Measurements from ENCODE around the gene CPNE6. TPM values are rescaled to one million over a fixed set of nuclear protein-coding genes. Genes with fewer than 3 reads are reported as not detected.

CPNE6 gene
- total and polyA plus RNA-seq, 2 of the 13 experiments (the other 11 are each of a cell fraction or from before 2014, with no cell fraction given), result not detected

GRCh38 chr14:24060984-24061913 is 10.1 kb upstream of the CPNE6 start (continued):
- TF ChIP-seq ZSCAN29 (CRISPR knock-in tag; conservative IDR thresholded peaks at IDR 0.05), result 0 out of 2 replicates have a peak, but pooled peaks have one; percentile 10
- 0 out of 2 replicates have a peak, but pooled peaks have one; percentile 29 for TF ChIP-seq GLI4 (CRISPR knock-in tag; IDR thresholded peaks at IDR 0.05; ENCODE audit: borderline replicate concordance)
- peak; percentile 14; the same call in 1 of the 2 replicates for TF ChIP-seq IRF9 (CRISPR knock-in tag; IDR thresholded peaks at IDR 0.05; ENCODE audit: borderline replicate concordance)
- no peak for TF ChIP-seq ZNF33B (CRISPR knock-in tag; IDR thresholded peaks at IDR 0.05)
- TF ChIP-seq NR2F1 (CRISPR knock-in tag; IDR thresholded peaks at IDR 0.05), result peak in 1 of 2 experiments; percentile 78; a peak in 2 of 4 replicates
- peak; percentile 74; the same call in 1 of the 2 replicates for TF ChIP-seq ZNF343 (CRISPR knock-in tag; IDR thresholded peaks at IDR 0.05)
- TF ChIP-seq ZNF362 (CRISPR knock-in tag; IDR thresholded peaks at IDR 0.05; ENCODE audit: borderline replicate concordance), result peak; percentile 88
- TF ChIP-seq DBP (CRISPR knock-in tag; IDR thresholded peaks at IDR 0.05; ENCODE audit: not compliant biosample characterization), result no peak
- TF ChIP-seq ZSCAN25 (CRISPR knock-in tag; IDR thresholded peaks at IDR 0.05), result 0 out of 2 replicates have a peak, but pooled peaks have one; percentile 36
- 0 out of 2 replicates have a peak, but pooled peaks have one; percentile 22 for TF ChIP-seq UBTF (CRISPR knock-in tag; IDR thresholded peaks at IDR 0.05)
- TF ChIP-seq ZNF704 (CRISPR knock-in tag; IDR thresholded peaks at IDR 0.05; ENCODE audit: borderline replicate concordance), result 0 out of 2 replicates have a peak, but pooled peaks have one; percentile 51
- peak; percentile 36; the same call in 1 of the 2 replicates for TF ChIP-seq ZHX1 (CRISPR knock-in tag; IDR thresholded peaks at IDR 0.05; ENCODE audit: low read depth)
- TF ChIP-seq ZBTB8A (CRISPR knock-in tag; IDR thresholded peaks at IDR 0.05; ENCODE audit: borderline replicate concordance, low read depth), result 0 out of 2 replicates have a peak, but pooled peaks have one; percentile 9
- no peak for TF ChIP-seq CREM (IDR thresholded peaks at IDR 0.05)
- TF ChIP-seq CREM (CRISPR knock-in tag; IDR thresholded peaks at IDR 0.05), result peak; percentile 16; the same call in 1 of the 2 replicates
- TF ChIP-seq SMAD9 (CRISPR knock-in tag; IDR thresholded peaks at IDR 0.05), result peak; percentile 29; the same call in 1 of the 2 replicates

All from HepG2 (cell line).